Pancreas (tissue), 10 donors: ENCODE data around the gene LGALS4. TPM values are rescaled to one million over a fixed set of nuclear protein-coding genes. Genes with fewer than 3 reads are reported as not detected.

Experiments
- ATAC-seq, 4 donors: fragments of 200-7000 bp; cut with Tn5 transposase; one replicate each; pipeline versions ENCODE4 v1.8.0 to v1.9.1; 2020; ENCODE audit warnings: mild to moderate bottlenecking in 4 of 4, moderate library complexity in 4 of 4
- DNase-seq, 6 donors: peaks; one replicate each; pipeline ENCODE4 v3.0.0-alpha.2; 2020
- FAIRE-seq: peaks from 2 replicates; lab custom pipeline; 2012; peaks lifted over from hg19 to GRCh38; lab: Jason Lieb, UNC
- H3K27ac ChIP-seq, 4 donors: fragments of 200-600 bp; sonication (generic); 1 replicate in 3 of 4; 2 replicates in 1 of 4; pipeline versions ENCODE4 v1.5.0 to v1.8.0; 2020
- H3K27me3 ChIP-seq, 4 donors: fragments of 200-600 bp; one replicate each; pipeline ENCODE4 v1.8.0; 2021
- H3K36me3 ChIP-seq, 3 donors: fragments of 200-600 bp; sonication (generic) in 1 of 3; one replicate each; pipeline versions ENCODE4 v1.5.0 to v1.8.0; 2020 to 2021
- H3K4me1 ChIP-seq, 3 donors: fragments of 200-600 bp; one replicate each; pipeline ENCODE4 v1.8.0; 2021
- H3K4me3 ChIP-seq, 4 donors: fragments of 200-600 bp; sonication (generic) in 2 of 4; one replicate each; pipeline versions ENCODE4 v1.5.0 to v1.8.0; 2020 to 2021
- H3K9me3 ChIP-seq, 4 donors: fragments of 200-600 bp; one replicate each; pipeline ENCODE4 v1.8.0; 2021
- WGBS, 2 donors: extraction: QIAGEN DNeasy Blood & Tissue Kit; methylation state at CpG; one replicate each; pipeline ENCODE4 v1.1.7; 2013; 5-methylcytosine and 5-hydroxymethylcytosine counted together
- intact Hi-C, 3 donors: fragments of 100-400 bp; cut with DNase I; formaldehyde crosslinking; loops; one replicate each; pipeline versions ENCODE4 v1.11.1 to v1.14.2; 2022
- polyA plus RNA-seq, 2 donors: library from polyadenylated mRNA; stranded (reverse); fragments of 200-250 nt; gene quantifications; one replicate each; pipeline ENCODE4 v1.2.3, GENCODE V29; 2013
- total RNA-seq, 6 donors: library from RNA; stranded (reverse); fragmentation: NEBNext Ultra II Directional in 4 of 6; extraction: Animal tissue kit (Norgen Biotek cat#: 25700) in 4 of 6; gene quantifications; one replicate each; pipeline versions ENCODE4 v1.2.1 to v1.2.4, GENCODE V29; 2021 to 2023
- TF ChIP-seq, protein P1 (sequence below), 4 donors: fragments of 200-600 bp; sonication (generic) in 3 of 4; IDR thresholded peaks; one replicate each; pipeline versions ENCODE4 v1.5.0 to v1.8.0; 2021; ENCODE audit warnings: antibody characterized with exemption in 4 of 4
- donor health status: healthy with polysubstance abuse.
- donor health status: DM: no; HTN: no; CAD: no; lungs with moderate emphysema.
- donor health status: DM: no; HTN: no; CAD: no.
- donor health status: control.
- donor health status: control.
- donor health status: Bipolar disorder and iron deficiency.
- donor health status: DM: yes; HTN: yes; CAD: no.
- donor health status: DM: no; HTN: no; CAD: no.
- donor health status: DM: no; HTN: no; CAD: no.
- donor health status: DM: yes; HTN: yes; CAD: no.

LGALS4 gene
- total and polyA plus RNA-seq, 8 donors: 14.2 to 135 (median 73.8) TPM

DNA sequence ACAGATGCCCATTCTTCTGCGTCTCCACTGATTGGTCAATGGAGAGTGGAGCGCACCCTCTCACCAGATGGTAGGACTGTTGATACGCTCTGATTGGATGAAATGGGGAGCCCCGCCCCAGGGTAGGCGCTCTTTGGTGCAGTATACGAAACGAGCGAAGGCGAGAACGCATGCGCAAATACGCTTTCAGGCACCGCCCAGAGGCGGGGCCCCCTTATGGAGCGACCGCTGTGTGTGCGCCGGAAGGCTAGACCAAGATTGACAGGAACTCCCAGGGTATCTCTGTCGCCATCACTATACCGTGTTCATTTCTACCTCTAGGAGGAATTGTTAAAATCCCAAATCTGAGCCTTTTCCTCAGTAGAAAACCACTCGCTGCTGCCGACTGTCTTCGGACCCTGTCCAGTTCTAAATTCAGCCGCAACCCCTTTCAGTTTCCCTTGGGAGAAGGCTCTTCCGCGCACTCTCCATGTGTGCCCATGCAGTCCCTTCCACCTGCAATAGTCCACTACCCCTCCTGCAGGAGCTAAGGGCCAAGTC is 37.8 kb upstream of the LGALS4 start:
- WGBS, 2 donors: 0 to 1% methylated on average over 26 of the region's 26 CpGs
- FAIRE-seq: no peak
- intact Hi-C loops: no loop called here

GRCh38 chr19:38849860-38850435 is 37.2 kb upstream of the LGALS4 start, which contains the start of gene HNRNPL:
Gene HNRNPL, minus strand, starts transcription at chr19:38849986. Its CDS starts 20 bp downstream, at chr19:38849966.
- peak; percentile 68 to 76 (median 76) for ATAC-seq
- Histone ChIP-seq H3K27me3 (no peaks in the 10 kb centered on the region), H3K4me1 (peaks cover 5 to 22% (median 12%) of the 10 kb centered on the region in 3 donors), H3K9me3 (no peaks in the 10 kb centered on the region), H3K4me3 (peak within 1 kb of the TSS; percentile 81 to 98 (median 94)), H3K27ac (peak within 1 kb of the TSS; percentile 99 to 100 (median 100)), H3K36me3 (peaks cover 13 to 23% (median 20%) of the 10 kb centered on the region in 3 donors)
- peak; percentile 99 for FAIRE-seq
- peak in 5 of 6 donors; percentile 99 to 100 (median 100) for DNase-seq
- TF ChIP-seq, protein P1, sequence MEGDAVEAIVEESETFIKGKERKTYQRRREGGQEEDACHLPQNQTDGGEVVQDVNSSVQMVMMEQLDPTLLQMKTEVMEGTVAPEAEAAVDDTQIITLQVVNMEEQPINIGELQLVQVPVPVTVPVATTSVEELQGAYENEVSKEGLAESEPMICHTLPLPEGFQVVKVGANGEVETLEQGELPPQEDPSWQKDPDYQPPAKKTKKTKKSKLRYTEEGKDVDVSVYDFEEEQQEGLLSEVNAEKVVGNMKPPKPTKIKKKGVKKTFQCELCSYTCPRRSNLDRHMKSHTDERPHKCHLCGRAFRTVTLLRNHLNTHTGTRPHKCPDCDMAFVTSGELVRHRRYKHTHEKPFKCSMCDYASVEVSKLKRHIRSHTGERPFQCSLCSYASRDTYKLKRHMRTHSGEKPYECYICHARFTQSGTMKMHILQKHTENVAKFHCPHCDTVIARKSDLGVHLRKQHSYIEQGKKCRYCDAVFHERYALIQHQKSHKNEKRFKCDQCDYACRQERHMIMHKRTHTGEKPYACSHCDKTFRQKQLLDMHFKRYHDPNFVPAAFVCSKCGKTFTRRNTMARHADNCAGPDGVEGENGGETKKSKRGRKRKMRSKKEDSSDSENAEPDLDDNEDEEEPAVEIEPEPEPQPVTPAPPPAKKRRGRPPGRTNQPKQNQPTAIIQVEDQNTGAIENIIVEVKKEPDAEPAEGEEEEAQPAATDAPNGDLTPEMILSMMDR (IDR thresholded peaks at IDR 0.05): peak; percentile 27 to 57 (median 43)
- 0 to 1% methylated on average over 29 to 50 of the region's 50 CpGs for WGBS, 2 donors
- intact Hi-C loops: no loop called here

More for the DNA sequence above, 37.8 kb upstream of the LGALS4 start:
- H3K9me3 ChIP-seq: no peaks in the 10 kb centered on the region
- H3K4me3 ChIP-seq: peak overlapping the region; percentile 42 to 81 (median 68)
- H3K36me3 ChIP-seq: peaks cover 10 to 17% (median 14%) of the 10 kb centered on the region in 3 donors
- peak overlapping the region; percentile 90 to 100 (median 94) for H3K27ac ChIP-seq
- TF ChIP-seq, protein P1 (IDR thresholded peaks at IDR 0.05): no peak
- DNase-seq (peak in 4 of 6 donors; percentile 95 to 100 (median 99)), ATAC-seq (peak; percentile 67 to 84 (median 78))
- no peaks in the 10 kb centered on the region for H3K27me3 ChIP-seq
- peaks cover 5 to 22% (median 12%) of the 10 kb centered on the region in 3 donors for H3K4me1 ChIP-seq

- FAIRE-seq (no peak), ATAC-seq (peak; percentile 33 to 62 (median 52)), DNase-seq (peak; percentile 95 to 100 (median 98))
- H3K36me3 ChIP-seq: peaks cover 13 to 30% (median 26%) of the 10 kb centered on the region in 3 donors
- no peaks in the 10 kb centered on the region for H3K9me3 ChIP-seq
- peak overlapping the region; percentile 81 to 98 (median 94) for H3K4me3 ChIP-seq
- TF ChIP-seq, protein P1 (IDR thresholded peaks at IDR 0.05): no peak
- H3K4me1 ChIP-seq: peaks cover 5 to 22% (median 12%) of the 10 kb centered on the region in 3 donors
- H3K27me3 ChIP-seq: no peaks in the 10 kb centered on the region
- 0 to 1% methylated on average over 55 to 76 of the region's 76 CpGs for WGBS, 2 donors
- intact Hi-C loops: no loop called here
- H3K27ac ChIP-seq: peak overlapping the region; percentile 99 to 100 (median 100)
These were observed 36.6 kb upstream of the LGALS4 start for GRCh38 chr19:38849147-38849859.

DNA sequence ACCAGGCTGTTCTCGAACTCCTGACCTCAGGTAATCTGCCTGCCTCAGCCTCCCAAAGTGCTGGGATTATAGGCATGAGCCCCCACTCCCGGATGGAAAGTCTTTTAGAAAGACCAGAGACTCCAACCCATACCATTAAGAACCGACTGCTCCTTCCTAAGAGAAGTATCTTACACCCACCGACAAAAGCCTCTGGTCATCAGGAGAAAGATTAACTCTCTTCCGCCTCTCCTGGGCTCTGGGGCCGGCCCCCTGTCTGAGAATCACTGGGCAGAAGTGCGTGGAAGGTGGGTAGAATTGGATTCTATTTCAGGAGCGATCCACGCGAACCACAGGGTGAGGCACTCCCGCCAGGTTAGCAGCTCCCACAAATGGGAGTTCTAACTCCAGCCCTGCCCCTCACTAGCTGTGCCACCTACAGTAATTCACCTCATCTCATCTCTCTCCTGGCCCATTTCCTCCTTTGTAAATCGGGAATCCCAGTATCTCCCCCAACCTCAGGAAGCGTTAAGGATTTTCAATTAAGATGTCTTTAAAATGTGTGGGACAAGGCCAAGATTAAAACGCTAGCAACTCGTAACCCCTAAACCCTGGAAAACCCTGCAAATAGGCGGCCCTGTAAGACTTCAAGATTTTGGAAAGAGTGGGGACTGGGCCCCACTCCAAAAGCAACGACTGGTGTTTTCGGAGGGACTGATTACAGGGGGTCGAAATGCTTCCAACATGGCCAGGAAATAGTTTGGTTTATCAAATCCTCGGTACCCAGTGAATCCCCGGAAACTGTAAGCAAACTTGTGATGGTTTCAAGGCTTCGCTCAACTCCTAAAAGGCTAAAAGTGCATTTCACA is 35.8 kb upstream of the LGALS4 start:
- intact Hi-C loops: no loop called here
- FAIRE-seq: no peak
- Histone ChIP-seq H3K27ac (peak overlapping the region in 3 of 4 donors; percentile 99 to 100 (median 100)), H3K27me3 (no peaks in the 10 kb centered on the region), H3K4me1 (peaks cover 5 to 22% (median 12%) of the 10 kb centered on the region in 3 donors), H3K36me3 (peaks cover 13 to 37% (median 34%) of the 10 kb centered on the region in 3 donors), H3K4me3 (peak overlapping the region; percentile 81 to 98 (median 94)), H3K9me3 (no peaks in the 10 kb centered on the region)
- no peak for ATAC-seq
- DNase-seq: peak in 2 of 6 donors; percentile 35 to 40
- TF ChIP-seq, protein P1 (IDR thresholded peaks at IDR 0.05): no peak
- WGBS, 2 donors: 7% methylated on average over 22 of the region's 22 CpGs
